CD4-positive, alpha-beta T cell treated with Interleukin-4 for 4 hours (primary cell): ENCODE data around the gene KRT17.

ENCODE experiments used
- DNase-seq: peaks from one replicate; pipeline ENCODE4 v3.0.0-alpha.2; 2020

Gene KRT17

GRCh38 chr17:41624208-41625101 lies at the start of gene KRT17:
Gene KRT17 (minus strand): TSS chr17:41624575. CDS start chr17:41624509, 66 bp downstream.
- no peak for DNase-seq

GRCh38 chr17:41672153-41672552 lies 47.8 kb upstream of the KRT17 start:
- DNase-seq = no peak

GRCh38 chr17:41667280-41668041 lies 43.1 kb upstream of the KRT17 start:
- DNase-seq = no peak

GRCh38 chr17:41666708-41667279 lies 42.4 kb upstream of the KRT17 start:
- peak; percentile 82 for DNase-seq

- peak; percentile 89 for DNase-seq
Measured at GRCh38 chr17:41666237-41666641, 41.9 kb upstream of the KRT17 start.

- peak; percentile 86 for DNase-seq
Measured at GRCh38 chr17:41665566-41666236, 41.3 kb upstream of the KRT17 start.

- DNase-seq = no peak
Measured at GRCh38 chr17:41664587-41665565, 40.5 kb upstream of the KRT17 start.

GRCh38 chr17:41664172-41664457 lies 39.7 kb upstream of the KRT17 start:
- DNase-seq = no peak

- no peak for DNase-seq
Measured at GRCh38 chr17:41663451-41664171, 39.2 kb upstream of the KRT17 start.

GRCh38 chr17:41660221-41660711 lies 35.9 kb upstream of the KRT17 start:
- DNase-seq = no peak

- no peak for DNase-seq
Measured at GRCh38 chr17:41659427-41660212, 35.2 kb upstream of the KRT17 start.

GRCh38 chr17:41658846-41659245 lies 34.5 kb upstream of the KRT17 start:
- no peak for DNase-seq

GRCh38 chr17:41657936-41658335 lies 33.6 kb upstream of the KRT17 start:
- DNase-seq = no peak

- no peak for DNase-seq
Measured at GRCh38 chr17:41657176-41657754, 32.9 kb upstream of the KRT17 start.

GRCh38 chr17:41656249-41657023 lies 32.1 kb upstream of the KRT17 start:
- no peak for DNase-seq

GRCh38 chr17:41655611-41656111 lies 31.3 kb upstream of the KRT17 start:
- no peak for DNase-seq

GRCh38 chr17:41654678-41655607 lies 30.6 kb upstream of the KRT17 start:
- no peak for DNase-seq
